Panc1 (cell line): Measurements from ENCODE around the gene CUTA. TPM values are rescaled to one million over a fixed set of nuclear protein-coding genes. Genes with fewer than 3 reads are reported as not detected.

ENCODE experiments used
- ATAC-seq: fragments of 200-7000 bp; cut with Tn5 transposase; 2 replicates; pipeline ENCODE4 v1.9.1; 2020; ENCODE audit warnings: mild to moderate bottlenecking, moderate library complexity
- BruUV-seq: library from RNA; stranded (reverse); fragments of 400-500 nt; replicated peaks from 2 replicates; lab custom pipeline; 2021; lab: Mats Ljungman, UMichigan
- CTCF ChIA-PET: fragments of 300-600 bp; sonication (Branson Sonifier 250); formaldehyde crosslinking; loops from one replicate; lab custom pipeline; 2022; ENCODE audit warnings: antibody characterized with exemption; lab: Charles Lee
- POLR2A ChIA-PET: fragments of 300-600 bp; sonication (Branson Sonifier 250); formaldehyde crosslinking; loops from one replicate; lab custom pipeline; 2022; ENCODE audit warnings: antibody characterized with exemption; lab: Charles Lee
- DNase-seq: peaks from one replicate; pipeline ENCODE4 v3.0.0-alpha.2; 2010; ENCODE audit warnings: low read depth, low spot score
- H3K27ac ChIP-seq: 2 replicates; pipeline ENCODE4 v1.5.1; 2011; ENCODE audit warnings: mild to moderate bottlenecking, low read length, inconsistent platforms
- H3K27me3 ChIP-seq: fragments of 200-500 bp; sonication (Bioruptor generic); 2 replicates; pipeline ENCODE4 v1.6.0; 2014; ENCODE audit warnings: low read length, inconsistent platforms; ENCODE audit not compliant: control insufficient read depth, insufficient read depth
- H3K36me3 ChIP-seq: fragments of 200-500 bp; sonication (Bioruptor generic); 2 replicates; pipeline ENCODE4 v1.5.1; 2014; ENCODE audit warnings: inconsistent platforms, mild to moderate bottlenecking, low read length, moderate library complexity; ENCODE audit not compliant: control insufficient read depth, insufficient read depth
- H3K4me1 ChIP-seq: 2 replicates; pipeline ENCODE4 v1.5.1; 2011; ENCODE audit warnings: inconsistent platforms, mild to moderate bottlenecking, low read length, moderate library complexity; ENCODE audit not compliant: control insufficient read depth, insufficient read depth
- H3K4me3 ChIP-seq, 2 experiments: 2 replicates each; pipeline ENCODE4 v1.5.1; 2011 to 2012; ENCODE audit warnings: low read depth in 2 of 2, low read length in 2 of 2, mild to moderate bottlenecking in 2 of 2, inconsistent platforms in 1 of 2, moderate library complexity in 1 of 2
- H3K9me3 ChIP-seq: fragments of 200-500 bp; sonication (Bioruptor generic); 2 replicates; pipeline ENCODE4 v1.5.1; 2014; ENCODE audit warnings: low read depth, mild to moderate bottlenecking, inconsistent platforms, low read length, moderate library complexity; ENCODE audit not compliant: control insufficient read depth, insufficient read depth
- POLR2AphosphoS5 ChIP-seq: IDR thresholded peaks from 2 replicates; pipeline ENCODE4 v1.6.1; 2012; ENCODE audit warnings: mild to moderate bottlenecking, low read depth, low read length, moderate library complexity
- SIN3A ChIP-seq: IDR thresholded peaks from 2 replicates; pipeline ENCODE4 v1.6.1; 2012; ENCODE audit warnings: low read depth, mild to moderate bottlenecking, low read length, moderate library complexity, borderline replicate concordance; ENCODE audit not compliant: insufficient read depth
- TCF7L2 ChIP-seq: IDR thresholded peaks from 2 replicates; pipeline ENCODE4 v1.6.1; 2011; ENCODE audit warnings: mild to moderate bottlenecking, low read depth, low read length, inconsistent platforms
- in situ Hi-C: cut with HindIII; loops from 2 replicates; pipeline ENCODE4 v1.10.0; 2016; ENCODE audit warnings: low sequenced_read_pairs, low pct_unique_long_range_greater_than_20kb
- intact Hi-C: fragments of 100-400 bp; cut with micrococcal nuclease; formaldehyde crosslinking; loops from one replicate; pipeline ENCODE4 v1.10.0; 2022; ENCODE audit not compliant: unreplicated experiment
- microRNA-seq: library from miRNA; unstranded; fragments of <30 nt; microRNA quantifications from one replicate; pipeline ENCODE4 v1.1.0, GENCODE V29; 2020; ENCODE audit not compliant: unreplicated experiment
- total RNA-seq: library from RNA; stranded (reverse); gene quantifications from one replicate; pipeline ENCODE4 v1.2.1, GENCODE V29; 2021; ENCODE audit not compliant: unreplicated experiment
- TF ChIP-seq, protein P1 (sequence below), 2 experiments: IDR thresholded peaks; 2 replicates each; pipeline ENCODE4 v1.6.1; 2011 to 2012; ENCODE audit warnings: low read depth in 2 of 2, control low read depth in 1 of 2, low read length in 1 of 2, mild to moderate bottlenecking in 1 of 2, moderate library complexity in 1 of 2; ENCODE audit not compliant: insufficient read depth in 1 of 2
- TF ChIP-seq, protein P2 (sequence below): fragments of 450-650 bp; IDR thresholded peaks from 2 replicates; pipeline ENCODE4 v1.5.1; 2017; ENCODE audit warnings: mild to moderate bottlenecking

The CUTA gene
- total RNA-seq, 1 experiment from 2014 or later: 338 TPM

DNA sequence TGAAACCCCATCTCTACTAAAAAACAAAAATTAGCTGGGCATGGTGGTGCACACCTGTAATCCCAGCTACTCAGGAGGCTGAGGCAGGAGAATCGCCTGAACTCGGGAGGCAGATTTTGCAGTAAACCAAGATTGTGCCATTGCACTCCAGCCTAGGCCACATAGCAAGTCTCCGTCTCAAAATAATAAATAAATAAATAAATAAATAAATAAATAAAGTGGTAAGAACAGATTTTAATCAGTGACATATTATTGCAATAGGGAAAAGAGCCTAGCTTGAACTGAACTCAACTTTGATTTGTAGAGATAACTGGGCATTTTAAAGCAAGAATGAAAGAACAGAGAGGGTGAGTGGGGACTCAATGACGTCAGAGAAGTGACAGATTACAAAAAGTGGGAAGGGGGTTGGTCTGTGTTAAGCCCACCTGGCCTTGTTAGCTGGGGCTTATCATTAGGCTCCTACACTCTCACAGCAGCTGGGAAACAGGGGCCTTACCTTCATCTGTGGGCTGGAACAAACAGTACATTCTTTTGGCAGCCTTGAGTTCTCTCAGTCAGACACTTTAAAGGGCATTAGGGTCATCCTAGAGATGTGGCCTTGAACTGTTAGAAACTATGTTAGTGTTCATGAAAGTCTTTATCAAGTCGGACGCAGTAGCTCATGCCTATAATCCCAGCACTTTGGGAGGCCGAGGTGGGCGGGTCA lies 50.7 kb downstream of the CUTA start:
- H3K36me3 ChIP-seq: no peaks in the 10 kb centered on the region
- no peaks in the 10 kb centered on the region for H3K9me3 ChIP-seq
- DNase-seq (no peak), ATAC-seq (no peak)
- TF ChIP-seq, protein P1, sequence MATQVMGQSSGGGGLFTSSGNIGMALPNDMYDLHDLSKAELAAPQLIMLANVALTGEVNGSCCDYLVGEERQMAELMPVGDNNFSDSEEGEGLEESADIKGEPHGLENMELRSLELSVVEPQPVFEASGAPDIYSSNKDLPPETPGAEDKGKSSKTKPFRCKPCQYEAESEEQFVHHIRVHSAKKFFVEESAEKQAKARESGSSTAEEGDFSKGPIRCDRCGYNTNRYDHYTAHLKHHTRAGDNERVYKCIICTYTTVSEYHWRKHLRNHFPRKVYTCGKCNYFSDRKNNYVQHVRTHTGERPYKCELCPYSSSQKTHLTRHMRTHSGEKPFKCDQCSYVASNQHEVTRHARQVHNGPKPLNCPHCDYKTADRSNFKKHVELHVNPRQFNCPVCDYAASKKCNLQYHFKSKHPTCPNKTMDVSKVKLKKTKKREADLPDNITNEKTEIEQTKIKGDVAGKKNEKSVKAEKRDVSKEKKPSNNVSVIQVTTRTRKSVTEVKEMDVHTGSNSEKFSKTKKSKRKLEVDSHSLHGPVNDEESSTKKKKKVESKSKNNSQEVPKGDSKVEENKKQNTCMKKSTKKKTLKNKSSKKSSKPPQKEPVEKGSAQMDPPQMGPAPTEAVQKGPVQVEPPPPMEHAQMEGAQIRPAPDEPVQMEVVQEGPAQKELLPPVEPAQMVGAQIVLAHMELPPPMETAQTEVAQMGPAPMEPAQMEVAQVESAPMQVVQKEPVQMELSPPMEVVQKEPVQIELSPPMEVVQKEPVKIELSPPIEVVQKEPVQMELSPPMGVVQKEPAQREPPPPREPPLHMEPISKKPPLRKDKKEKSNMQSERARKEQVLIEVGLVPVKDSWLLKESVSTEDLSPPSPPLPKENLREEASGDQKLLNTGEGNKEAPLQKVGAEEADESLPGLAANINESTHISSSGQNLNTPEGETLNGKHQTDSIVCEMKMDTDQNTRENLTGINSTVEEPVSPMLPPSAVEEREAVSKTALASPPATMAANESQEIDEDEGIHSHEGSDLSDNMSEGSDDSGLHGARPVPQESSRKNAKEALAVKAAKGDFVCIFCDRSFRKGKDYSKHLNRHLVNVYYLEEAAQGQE (IDR thresholded peaks at IDR 0.05; ENCODE audit: insufficient read depth in 1 of 2, low read depth in 2 of 2, low read length in 1 of 2): no peak
- no peak for TF ChIP-seq POLR2AphosphoS5
- TF ChIP-seq SIN3A: no peak
- TF ChIP-seq TCF7L2: no peak
- TF ChIP-seq, protein P2, sequence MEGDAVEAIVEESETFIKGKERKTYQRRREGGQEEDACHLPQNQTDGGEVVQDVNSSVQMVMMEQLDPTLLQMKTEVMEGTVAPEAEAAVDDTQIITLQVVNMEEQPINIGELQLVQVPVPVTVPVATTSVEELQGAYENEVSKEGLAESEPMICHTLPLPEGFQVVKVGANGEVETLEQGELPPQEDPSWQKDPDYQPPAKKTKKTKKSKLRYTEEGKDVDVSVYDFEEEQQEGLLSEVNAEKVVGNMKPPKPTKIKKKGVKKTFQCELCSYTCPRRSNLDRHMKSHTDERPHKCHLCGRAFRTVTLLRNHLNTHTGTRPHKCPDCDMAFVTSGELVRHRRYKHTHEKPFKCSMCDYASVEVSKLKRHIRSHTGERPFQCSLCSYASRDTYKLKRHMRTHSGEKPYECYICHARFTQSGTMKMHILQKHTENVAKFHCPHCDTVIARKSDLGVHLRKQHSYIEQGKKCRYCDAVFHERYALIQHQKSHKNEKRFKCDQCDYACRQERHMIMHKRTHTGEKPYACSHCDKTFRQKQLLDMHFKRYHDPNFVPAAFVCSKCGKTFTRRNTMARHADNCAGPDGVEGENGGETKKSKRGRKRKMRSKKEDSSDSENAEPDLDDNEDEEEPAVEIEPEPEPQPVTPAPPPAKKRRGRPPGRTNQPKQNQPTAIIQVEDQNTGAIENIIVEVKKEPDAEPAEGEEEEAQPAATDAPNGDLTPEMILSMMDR: no peak
- intact Hi-C loops: no loop called here
- no peaks in the 10 kb centered on the region for H3K4me1 ChIP-seq
- no TSS peak for BruUV-seq
- ChIA-PET POLR2A (no interaction called here), CTCF (no interaction called here)
- no peak overlapping the region for H3K4me3 ChIP-seq
- in situ Hi-C loops: no loop called here
- H3K27me3 ChIP-seq: no peaks in the 10 kb centered on the region
- no peak overlapping the region for H3K27ac ChIP-seq

Small RNAs within 50 kb of the gene (microRNA-seq; reads per million reads assigned to microRNA genes)
- not detected for gene MIR5004

Other genes with a start within 250 kb of the CUTA start
- gene COL11A2, start 225.6 kb downstream of the CUTA start, total RNA-seq: 0.57 TPM
- 27.4 TPM for gene RXRB, start 217.4 kb downstream of the CUTA start, total RNA-seq
- gene SLC39A7, start 217.2 kb downstream of the CUTA start, total RNA-seq: 135 TPM
- gene HSD17B8, start 213.5 kb downstream of the CUTA start, total RNA-seq: 7.4 TPM
- 33.7 TPM for gene RING1, start 209.6 kb downstream of the CUTA start, total RNA-seq
- gene VPS52, start 146.2 kb downstream of the CUTA start, total RNA-seq: 77.7 TPM
- gene RPS18, start 146.0 kb downstream of the CUTA start, total RNA-seq: 1,987 TPM
- 6.0 TPM for gene B3GALT4, start 141.0 kb downstream of the CUTA start, total RNA-seq
- 80.6 TPM for gene WDR46, start 128.9 kb downstream of the CUTA start, total RNA-seq
- 101 TPM for gene PFDN6, start 128.5 kb downstream of the CUTA start, total RNA-seq
- 84.4 TPM for gene RGL2, start 119.2 kb downstream of the CUTA start, total RNA-seq
- gene TAPBP, start 104.0 kb downstream of the CUTA start, total RNA-seq: 246 TPM
- gene ZBTB22, start 100.4 kb downstream of the CUTA start, total RNA-seq: 16.0 TPM
- gene DAXX, start 95.1 kb downstream of the CUTA start, total RNA-seq: 77.6 TPM
- 81.8 TPM for gene KIFC1, start 26.3 kb downstream of the CUTA start, total RNA-seq
- gene PHF1, start 7.1 kb downstream of the CUTA start, total RNA-seq: 51.6 TPM
- gene SYNGAP1, start 2.0 kb upstream of the CUTA start, total RNA-seq: 29.0 TPM
- 17.6 TPM for gene ZBTB9, start 36.5 kb upstream of the CUTA start, total RNA-seq
- gene BAK1, start 162.2 kb upstream of the CUTA start, total RNA-seq: 31.5 TPM
- gene ITPR3, start 203.2 kb upstream of the CUTA start, total RNA-seq: 65.8 TPM